GM12878 (cell line): ENCODE measurements around the gene ELP4.

ENCODE experiments used
- ATF3 ChIP-seq: IDR thresholded peaks from 2 replicates; pipeline ENCODE4 v1.6.1; 2011; ENCODE audit warnings: low read depth, mild to moderate bottlenecking, low read length, moderate library complexity, borderline replicate concordance; ENCODE audit errors: extremely low read depth
- ETV6 ChIP-seq, 2 experiments: fragments of 450-650 bp in 1 of 2; IDR thresholded peaks in 1 of 2; conservative IDR thresholded peaks in 1 of 2; 2 replicates each; pipeline ENCODE4 v1.6.1; 2014; ENCODE audit warnings: antibody characterized with exemption in 1 of 2, borderline replicate concordance in 1 of 2, low read depth in 1 of 2, mild to moderate bottlenecking in 1 of 2, moderate library complexity in 1 of 2
- NRF1 ChIP-seq: conservative IDR thresholded peaks from 2 replicates; pipeline ENCODE4 v1.6.1; 2011; ENCODE audit warnings: mild to moderate bottlenecking, low read depth, low read length, improper control_type of control experiment
- ZNF687 ChIP-seq: fragments of 450-650 bp; IDR thresholded peaks from 2 replicates; pipeline ENCODE4 v1.6.1; 2017; ENCODE audit warnings: mild to moderate bottlenecking, moderate library complexity

GRCh38 chr11:31689559-31689958 lies 180.0 kb downstream of the ELP4 start:
- TF ChIP-seq ATF3 (no peak), ETV6 (conservative IDR thresholded peaks at IDR 0.05 in 1 of 2, IDR thresholded peaks at IDR 0.05 in 1 of 2; ENCODE audit: borderline replicate concordance in 1 of 2, low read depth in 1 of 2) (no peak), ZNF687 (no peak), NRF1 (no peak)
